DOHH2 (cell line): ENCODE measurements around the gene ASGR1.

Experiments used
- CTCF ChIP-seq: fragments of 200-600 bp; sonication (generic); IDR thresholded peaks from one replicate; pipeline ENCODE4 v1.5.1; 2014; ENCODE audit warnings: antibody characterized with exemption, mild to moderate bottlenecking, low read depth, low read length; ENCODE audit not compliant: poor library complexity, severe bottlenecking
- EZH2phosphoT487 ChIP-seq: fragments of 200-600 bp; sonication (generic); IDR thresholded peaks from 2 replicates; pipeline ENCODE4 v1.6.1; 2017; ENCODE audit warnings: borderline replicate concordance, mild to moderate bottlenecking, antibody characterized with exemption, low read length, moderate library complexity, mixed read lengths

- TF ChIP-seq CTCF (no peak), EZH2phosphoT487 (no peak)
Observed at GRCh38 chr17:7183433-7184090, 4.4 kb upstream of the ASGR1 start.
